Progenitor cell of endocrine pancreas (in vitro differentiated cells): Measurements from ENCODE around the gene CEP70. TPM values are rescaled to one million over a fixed set of nuclear protein-coding genes. Genes with fewer than 3 reads are reported as not detected.
"Not testable (repeated sequence)": the region's sequence is repeated elsewhere in the genome, so short reads cannot be mapped to it uniquely, and the experiment has no call there.

Experiments used
- DNase-seq: peaks from one replicate; pipeline ENCODE4 v3.0.0; 2021; ENCODE audit warnings: low spot score; ENCODE audit not compliant: unreplicated experiment
- H3K27ac Mint-ChIP-seq: 2 replicates; pipeline ENCODE4 v1.8.0; 2021; ENCODE audit warnings: mild to moderate bottlenecking, moderate library complexity, mixed read lengths
- H3K27me3 Mint-ChIP-seq: 2 replicates; pipeline ENCODE4 v1.8.0; 2021; ENCODE audit warnings: mixed read lengths
- H3K36me3 Mint-ChIP-seq: 2 replicates; pipeline ENCODE4 v1.8.0; 2022; ENCODE audit warnings: mixed read lengths; ENCODE audit not compliant: insufficient read depth
- H3K4me1 Mint-ChIP-seq: 2 replicates; pipeline ENCODE4 v1.8.0; 2021; ENCODE audit warnings: low read depth, mixed read lengths
- H3K4me3 Mint-ChIP-seq: 2 replicates; pipeline ENCODE4 v1.8.0; 2021; ENCODE audit warnings: low read depth, mild to moderate bottlenecking, moderate library complexity, mixed read lengths
- H3K9me3 Mint-ChIP-seq: 2 replicates; pipeline ENCODE4 v1.8.0; 2021; ENCODE audit warnings: low read depth, mixed read lengths
- total RNA-seq: library from RNA; stranded (reverse); gene quantifications from 2 replicates; pipeline ENCODE4 v1.2.1, GENCODE V29; 2021
- TF ChIP-seq, protein P1 (sequence below): fragments of 200-600 bp; sonication (generic); IDR thresholded peaks from one replicate; pipeline ENCODE4 v1.5.0; 2021; ENCODE audit warnings: antibody characterized with exemption, mild to moderate bottlenecking; ENCODE audit not compliant: unreplicated experiment

CEP70 gene
- total RNA-seq, 1 donor from 2014 or later = 61.9 TPM

DNA sequence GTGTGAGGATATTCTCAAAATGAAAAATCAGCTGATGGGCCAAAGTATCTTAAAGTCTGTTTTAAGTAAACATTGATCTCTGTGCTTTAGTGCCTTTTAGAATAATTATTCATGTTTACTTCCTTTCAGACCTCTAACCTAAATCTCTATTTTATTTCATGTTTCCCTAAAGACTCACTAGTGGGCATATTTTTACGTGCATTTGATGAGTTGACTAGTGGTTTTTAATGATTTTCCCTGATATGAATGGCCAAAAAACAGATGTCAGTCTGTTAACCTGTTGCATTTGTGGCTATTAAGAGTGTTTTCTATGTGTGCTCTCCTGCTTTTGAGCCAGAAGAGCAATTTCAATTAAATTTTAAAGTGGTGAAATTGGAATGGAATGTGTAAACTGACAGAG, 21.4 kb upstream of the CEP70 start:
- Mint-ChIP-seq H3K36me3 (peaks cover 7% of the 10 kb centered on the region), H3K9me3 (no peaks in the 10 kb centered on the region), H3K27ac (no peak overlapping the region), H3K27me3 (no peaks in the 10 kb centered on the region), H3K4me3 (no peak overlapping the region), H3K4me1 (peaks cover 1% of the 10 kb centered on the region)
- DNase-seq = no peak
- TF ChIP-seq, protein P1, sequence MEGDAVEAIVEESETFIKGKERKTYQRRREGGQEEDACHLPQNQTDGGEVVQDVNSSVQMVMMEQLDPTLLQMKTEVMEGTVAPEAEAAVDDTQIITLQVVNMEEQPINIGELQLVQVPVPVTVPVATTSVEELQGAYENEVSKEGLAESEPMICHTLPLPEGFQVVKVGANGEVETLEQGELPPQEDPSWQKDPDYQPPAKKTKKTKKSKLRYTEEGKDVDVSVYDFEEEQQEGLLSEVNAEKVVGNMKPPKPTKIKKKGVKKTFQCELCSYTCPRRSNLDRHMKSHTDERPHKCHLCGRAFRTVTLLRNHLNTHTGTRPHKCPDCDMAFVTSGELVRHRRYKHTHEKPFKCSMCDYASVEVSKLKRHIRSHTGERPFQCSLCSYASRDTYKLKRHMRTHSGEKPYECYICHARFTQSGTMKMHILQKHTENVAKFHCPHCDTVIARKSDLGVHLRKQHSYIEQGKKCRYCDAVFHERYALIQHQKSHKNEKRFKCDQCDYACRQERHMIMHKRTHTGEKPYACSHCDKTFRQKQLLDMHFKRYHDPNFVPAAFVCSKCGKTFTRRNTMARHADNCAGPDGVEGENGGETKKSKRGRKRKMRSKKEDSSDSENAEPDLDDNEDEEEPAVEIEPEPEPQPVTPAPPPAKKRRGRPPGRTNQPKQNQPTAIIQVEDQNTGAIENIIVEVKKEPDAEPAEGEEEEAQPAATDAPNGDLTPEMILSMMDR = no peak

DNA sequence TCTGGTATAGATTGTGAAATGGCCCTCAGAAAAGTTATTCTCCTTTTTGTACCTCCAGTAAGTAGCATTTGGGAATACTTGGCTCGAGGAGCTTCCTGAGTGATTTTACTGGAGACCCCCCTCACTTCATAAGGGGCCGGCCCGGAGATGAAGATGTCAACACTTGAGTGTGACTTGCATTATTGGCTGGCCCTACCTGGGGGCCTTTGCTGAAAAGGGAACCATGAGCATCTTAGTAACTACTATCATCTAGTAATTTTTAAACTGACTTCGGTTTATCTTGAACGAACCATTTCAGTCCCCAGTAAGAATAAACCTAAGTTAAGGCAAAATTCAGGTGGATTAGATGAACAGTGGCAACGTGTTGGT, 15.8 kb upstream of the CEP70 start:
- Mint-ChIP-seq H3K9me3 (no peaks in the 10 kb centered on the region), H3K36me3 (peaks cover 7% of the 10 kb centered on the region), H3K4me3 (peak overlapping the region; percentile 73)

DNA sequence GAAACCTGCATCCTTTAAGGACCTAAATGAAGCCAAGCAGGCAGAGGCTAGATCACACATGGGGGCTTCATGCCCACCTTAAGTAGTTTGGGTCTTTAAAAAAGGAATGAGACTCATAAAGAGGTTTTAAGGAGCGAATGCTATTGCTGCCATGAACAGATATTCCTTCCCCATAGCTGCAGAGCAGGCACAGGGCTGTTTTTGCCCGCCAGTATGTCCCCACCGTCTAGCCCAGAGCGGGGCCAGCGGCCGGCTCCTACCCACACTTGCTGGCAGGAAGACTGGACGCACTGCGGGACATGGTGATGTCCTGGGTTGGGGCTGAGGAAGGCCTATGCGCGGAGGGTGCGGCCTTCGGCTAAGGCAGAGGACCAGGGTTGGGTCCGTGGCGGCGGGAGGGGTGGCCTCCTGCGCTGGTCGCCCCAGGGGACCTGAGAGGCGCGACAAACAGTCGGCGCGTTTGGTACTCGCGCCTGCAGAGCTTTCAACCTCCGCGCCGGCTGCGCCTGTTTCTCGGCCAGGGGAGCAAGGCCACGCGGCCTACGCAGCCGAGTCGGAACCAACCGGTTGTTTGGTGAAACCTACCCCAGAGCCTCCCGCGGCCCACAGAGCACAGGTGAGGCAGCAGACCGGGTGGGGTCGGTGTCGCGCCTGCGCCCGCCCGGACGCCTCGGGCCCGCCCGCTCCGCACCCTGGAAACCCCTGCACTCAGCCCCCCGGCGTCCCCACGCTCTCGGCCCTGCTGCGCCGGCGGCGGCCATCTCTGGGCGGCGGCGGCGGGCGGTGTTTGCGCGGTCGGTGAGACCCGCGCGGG, 14.5 kb upstream of the CEP70 start, which contains the start of gene FAIM:
Gene FAIM (plus strand): TSS at position 450 of the 814 bp plus-strand sequence. CDS start 10,956 bp downstream, outside the sequence.
- H3K27ac Mint-ChIP-seq = peak within 1 kb of the TSS; percentile 97
- peaks cover 3% of the 10 kb centered on the region for H3K36me3 Mint-ChIP-seq
- H3K4me1 Mint-ChIP-seq = peaks cover 11% of the 10 kb centered on the region
- H3K9me3 Mint-ChIP-seq = no peaks in the 10 kb centered on the region
- TF ChIP-seq, protein P1 = no peak
- H3K4me3 Mint-ChIP-seq = peak within 1 kb of the TSS; percentile 73
- peak; percentile 46 for DNase-seq
- H3K27me3 Mint-ChIP-seq = no peaks in the 10 kb centered on the region

More for the DNA sequence above, 15.8 kb upstream of the CEP70 start:
- DNase-seq = no peak
- TF ChIP-seq, protein P1 = no peak
- H3K27ac Mint-ChIP-seq = peak overlapping the region; percentile 97
- H3K27me3 Mint-ChIP-seq = no peaks in the 10 kb centered on the region
- peaks cover 11% of the 10 kb centered on the region for H3K4me1 Mint-ChIP-seq

DNA sequence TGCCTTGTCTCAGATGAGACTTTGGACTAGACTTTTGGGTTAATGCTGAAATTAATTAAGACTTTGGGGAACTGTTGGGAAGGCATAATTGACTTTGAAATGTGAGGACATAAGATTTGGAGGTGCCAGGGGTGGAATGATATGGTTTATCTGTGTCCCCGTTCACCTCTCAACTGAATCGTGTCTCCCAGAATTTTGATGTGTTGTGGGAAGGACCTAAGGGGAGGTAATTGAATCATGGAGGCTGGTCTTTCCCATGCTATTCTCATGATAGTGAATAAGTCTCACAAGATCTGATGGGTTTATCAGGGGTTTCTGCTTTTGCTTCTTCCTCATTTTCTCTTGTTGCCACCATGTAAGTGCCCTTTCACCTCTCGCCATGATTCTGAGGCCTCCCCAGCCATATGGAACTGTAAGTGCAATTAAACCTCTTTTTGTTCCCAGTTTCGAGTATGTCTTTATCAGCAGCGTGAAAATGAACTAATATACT, 10.1 kb upstream of the CEP70 start:
- not testable (repeated sequence) for DNase-seq, H3K27me3 Mint-ChIP-seq, H3K4me3 Mint-ChIP-seq, H3K36me3 Mint-ChIP-seq, H3K9me3 Mint-ChIP-seq, H3K27ac Mint-ChIP-seq, H3K4me1 Mint-ChIP-seq

- H3K27me3 Mint-ChIP-seq, H3K27ac Mint-ChIP-seq, H3K9me3 Mint-ChIP-seq, H3K4me3 Mint-ChIP-seq, H3K36me3 Mint-ChIP-seq, H3K4me1 Mint-ChIP-seq, DNase-seq: not testable (repeated sequence)
These were observed 7.6 kb upstream of the CEP70 start for GRCh38 chr3:138601661-138602060.

GRCh38 chr3:138600100-138600745, 6.2 kb upstream of the CEP70 start:
- peaks cover 5% of the 10 kb centered on the region for H3K9me3 Mint-ChIP-seq
- H3K4me1 Mint-ChIP-seq = no peaks in the 10 kb centered on the region
- no peaks in the 10 kb centered on the region for H3K36me3 Mint-ChIP-seq
- H3K4me3 Mint-ChIP-seq = no peak overlapping the region
- DNase-seq = no peak
- TF ChIP-seq, protein P1 = no peak
- no peaks in the 10 kb centered on the region for H3K27me3 Mint-ChIP-seq
- H3K27ac Mint-ChIP-seq = no peak overlapping the region
